Fibroblast of the aortic adventitia (primary cell): ENCODE data around the gene MGP. TPM values are rescaled to one million over a fixed set of nuclear protein-coding genes. Genes with fewer than 3 reads are reported as not detected.

Source experiments
- DNase-seq: peaks from one replicate; pipeline ENCODE4 v3.0.0-alpha.2; 2010; ENCODE audit warnings: low read depth
- H3K4me3 ChIP-seq: 2 replicates; pipeline ENCODE4 v1.5.1; 2011; ENCODE audit warnings: low read depth, mild to moderate bottlenecking, control low read depth, low read length, moderate library complexity
- total RNA-seq: library from RNA; depleted of rRNA; stranded (reverse); fragments of >200 nt; gene quantifications from 2 replicates; pipeline ENCODE4 v1.2.3, GENCODE V29; 2012; ENCODE audit warnings: low replicate concordance
- TF ChIP-seq, protein P1 (sequence below): IDR thresholded peaks from 2 replicates; pipeline ENCODE4 v1.5.1; 2011; ENCODE audit warnings: mild to moderate bottlenecking, low read length, control low read depth, inconsistent platforms; ENCODE audit not compliant: insufficient read depth

MGP gene
- total RNA-seq, 1 donor, result 223 TPM

DNA sequence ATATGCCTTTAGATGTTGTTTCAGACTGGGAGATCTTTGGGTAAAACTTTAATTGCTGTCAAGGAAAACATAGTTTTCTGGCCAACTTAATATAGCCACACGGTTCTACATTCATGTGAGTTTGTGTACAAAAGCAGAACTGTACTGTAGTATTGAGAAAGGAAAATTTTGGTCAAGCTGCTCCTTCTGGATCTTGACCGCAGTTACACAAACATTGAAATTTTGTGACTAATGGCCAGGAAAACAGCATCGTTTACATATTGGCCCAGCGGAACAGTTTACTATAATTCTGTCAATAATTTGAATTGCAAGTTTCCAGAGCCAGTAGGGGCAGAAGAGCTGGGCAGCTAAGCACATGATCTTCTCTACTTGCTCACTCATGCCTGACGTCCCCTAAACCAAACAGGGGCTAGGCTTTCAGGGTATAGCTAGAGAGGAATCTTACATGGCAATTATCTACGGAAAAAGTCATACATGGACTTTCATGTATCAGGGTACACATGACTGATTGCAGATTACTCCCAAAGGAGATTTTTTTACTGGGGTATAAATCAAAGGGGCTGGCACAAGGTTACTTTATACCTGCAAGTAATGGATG lies 31.0 kb downstream of the MGP start:
- no peak overlapping the region for H3K4me3 ChIP-seq
- TF ChIP-seq, protein P1, sequence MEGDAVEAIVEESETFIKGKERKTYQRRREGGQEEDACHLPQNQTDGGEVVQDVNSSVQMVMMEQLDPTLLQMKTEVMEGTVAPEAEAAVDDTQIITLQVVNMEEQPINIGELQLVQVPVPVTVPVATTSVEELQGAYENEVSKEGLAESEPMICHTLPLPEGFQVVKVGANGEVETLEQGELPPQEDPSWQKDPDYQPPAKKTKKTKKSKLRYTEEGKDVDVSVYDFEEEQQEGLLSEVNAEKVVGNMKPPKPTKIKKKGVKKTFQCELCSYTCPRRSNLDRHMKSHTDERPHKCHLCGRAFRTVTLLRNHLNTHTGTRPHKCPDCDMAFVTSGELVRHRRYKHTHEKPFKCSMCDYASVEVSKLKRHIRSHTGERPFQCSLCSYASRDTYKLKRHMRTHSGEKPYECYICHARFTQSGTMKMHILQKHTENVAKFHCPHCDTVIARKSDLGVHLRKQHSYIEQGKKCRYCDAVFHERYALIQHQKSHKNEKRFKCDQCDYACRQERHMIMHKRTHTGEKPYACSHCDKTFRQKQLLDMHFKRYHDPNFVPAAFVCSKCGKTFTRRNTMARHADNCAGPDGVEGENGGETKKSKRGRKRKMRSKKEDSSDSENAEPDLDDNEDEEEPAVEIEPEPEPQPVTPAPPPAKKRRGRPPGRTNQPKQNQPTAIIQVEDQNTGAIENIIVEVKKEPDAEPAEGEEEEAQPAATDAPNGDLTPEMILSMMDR, result no peak
- DNase-seq, result peak; percentile 52

DNA sequence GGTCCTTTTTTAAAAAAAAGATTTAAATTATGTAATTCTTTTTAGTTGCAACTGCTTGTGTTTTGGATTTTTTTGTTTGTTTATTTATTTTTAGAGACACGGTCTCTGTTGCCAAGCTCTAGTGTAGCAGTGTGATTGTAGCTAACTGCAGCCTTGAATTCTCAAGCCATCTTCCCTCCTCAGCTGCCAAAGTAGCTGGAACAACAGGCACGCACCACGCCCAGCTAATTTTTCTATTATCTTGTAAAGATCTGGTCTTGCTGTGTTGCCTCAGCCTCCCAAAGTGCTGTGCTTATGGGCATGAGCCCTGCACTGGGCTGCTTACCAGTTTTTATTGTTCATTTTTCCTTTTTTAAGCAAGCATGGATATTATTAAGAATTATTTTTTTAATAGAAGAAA lies 31.7 kb downstream of the MGP start:
- DNase-seq, result peak; percentile 45
- TF ChIP-seq, protein P1, result no peak
- H3K4me3 ChIP-seq, result no peak overlapping the region

DNA sequence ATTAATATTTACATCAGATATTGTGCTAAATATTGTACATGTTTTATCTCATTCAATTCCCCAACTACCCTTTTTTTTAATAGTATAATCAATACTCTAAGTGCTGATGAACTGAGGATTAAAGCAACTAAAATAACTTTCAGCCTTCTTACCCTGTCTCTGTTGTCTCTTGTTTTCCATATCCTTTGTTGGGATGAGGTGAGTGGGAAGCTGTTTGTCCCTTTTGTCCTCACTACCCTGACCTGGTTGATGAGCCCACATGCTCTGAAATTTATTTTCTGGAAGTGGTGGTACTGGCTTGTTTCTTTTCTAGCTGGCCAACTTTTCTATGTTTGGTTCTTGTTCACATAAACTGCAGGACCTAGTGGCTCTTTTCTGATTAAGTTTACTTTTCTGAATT lies 32.8 kb downstream of the MGP start:
- TF ChIP-seq, protein P1, result no peak
- H3K4me3 ChIP-seq, result no peak overlapping the region
- no peak for DNase-seq

DNA sequence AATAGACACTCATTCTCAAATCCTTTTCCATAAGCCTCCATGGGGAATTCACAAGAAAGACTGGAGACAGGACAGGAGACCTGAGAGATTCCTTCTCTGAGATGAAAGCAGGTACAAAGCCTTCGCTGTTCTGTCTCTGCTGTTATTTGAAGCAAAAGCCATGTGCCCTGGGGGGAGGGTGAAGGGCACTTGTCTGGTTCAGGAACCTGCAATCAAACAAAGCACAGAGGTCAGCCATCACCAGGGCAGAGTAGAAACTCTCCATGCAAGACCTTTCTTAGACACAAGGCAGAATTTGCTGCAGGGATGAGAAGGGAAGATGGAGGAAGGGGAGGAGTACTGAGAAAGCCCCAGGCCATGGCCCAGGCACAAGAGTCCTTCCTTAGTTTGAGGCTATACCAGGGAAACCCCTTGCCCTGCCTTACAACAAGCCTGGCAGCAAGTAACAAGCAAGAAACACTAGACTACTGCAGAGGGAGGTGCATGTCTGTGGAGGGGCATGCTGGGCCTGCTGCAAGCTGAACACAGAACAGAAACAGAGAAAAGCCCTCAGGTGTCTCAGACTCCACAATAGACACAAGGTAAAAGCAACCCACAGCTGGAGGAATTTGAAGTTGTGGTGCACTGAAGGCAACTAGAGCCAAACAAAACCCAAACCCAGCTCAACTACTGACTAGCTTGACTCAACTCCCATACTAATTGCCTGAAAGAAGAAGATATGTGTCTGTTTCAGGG lies 34.6 kb downstream of the MGP start:
- no peak for DNase-seq
- no peak overlapping the region for H3K4me3 ChIP-seq
- TF ChIP-seq, protein P1, result no peak

DNA sequence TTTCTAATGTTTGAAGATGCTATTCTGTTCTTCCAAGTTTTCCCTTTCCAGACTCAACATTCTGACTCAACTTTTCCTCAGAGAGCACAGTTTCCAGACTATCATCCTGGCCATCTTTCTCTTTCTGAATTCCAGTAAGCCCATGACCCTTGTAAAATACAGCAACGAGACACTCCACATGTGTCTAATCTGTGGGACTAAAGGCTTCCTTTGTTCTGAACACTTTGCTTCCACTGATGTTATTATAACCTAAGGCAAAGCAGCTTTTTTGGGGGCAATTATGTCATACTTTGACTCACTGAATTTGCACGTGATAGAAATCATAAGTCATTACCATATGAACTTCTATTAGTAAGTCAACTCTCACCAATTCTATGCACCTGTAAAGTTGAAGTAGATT lies 36.0 kb downstream of the MGP start:
- TF ChIP-seq, protein P1, result no peak
- no peak overlapping the region for H3K4me3 ChIP-seq
- peak; percentile 85 for DNase-seq

DNA sequence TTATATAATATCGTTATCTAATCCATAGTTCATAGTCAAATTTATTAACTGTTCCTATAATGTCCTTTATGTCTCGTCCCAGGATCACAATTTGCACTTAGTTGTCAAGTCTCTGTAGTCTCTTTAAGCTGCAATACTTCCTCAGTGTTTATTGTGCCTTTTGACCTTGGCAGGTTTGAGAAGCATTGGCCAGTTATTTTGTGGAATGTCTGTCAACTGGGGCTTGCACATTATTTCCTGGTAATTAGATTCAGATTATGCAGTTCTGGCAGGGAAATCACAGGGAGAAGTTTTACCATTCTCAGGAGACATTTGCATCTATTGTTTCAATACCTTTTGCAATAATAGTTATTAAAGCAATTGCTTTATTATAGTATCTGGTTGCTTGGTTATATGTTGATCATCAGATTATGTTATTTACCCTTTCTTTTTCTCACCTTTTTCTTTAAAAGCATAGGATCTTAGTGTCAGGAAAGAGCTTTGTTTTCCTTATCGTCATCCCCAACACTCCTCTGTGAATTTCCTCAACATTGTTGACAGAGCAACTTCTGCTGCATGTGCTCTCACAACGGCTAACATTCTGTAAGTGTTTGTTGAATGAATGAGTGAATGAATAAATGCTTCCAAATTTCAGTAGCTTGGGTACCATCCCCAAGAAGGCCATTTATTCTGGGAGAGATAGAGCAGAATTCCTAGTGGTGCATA lies 38.6 kb downstream of the MGP start:
- peak; percentile 73 for DNase-seq

More for the DNA sequence above, 38.6 kb downstream of the MGP start:
- TF ChIP-seq, protein P1, result no peak
- H3K4me3 ChIP-seq, result no peak overlapping the region
